Neuronal stem cell (in vitro differentiated cells): Measurements from ENCODE around the gene GABPB2.

Experiments
- DNase-seq: peaks from one replicate; pipeline ENCODE4 v3.0.0-alpha.2; 2013; ENCODE audit warnings: low spot score
- H2AFZ ChIP-seq: one replicate; pipeline ENCODE4 v1.6.1; 2013; ENCODE audit warnings: mild to moderate bottlenecking, low read length, inconsistent platforms
- H2AK5ac ChIP-seq: 2 replicates; pipeline ENCODE4 v1.6.1; 2013; ENCODE audit warnings: low read depth, mild to moderate bottlenecking, inconsistent platforms, low read length, moderate library complexity, mixed read lengths
- H2BK120ac ChIP-seq: 2 replicates; pipeline ENCODE4 v1.6.1; 2013; ENCODE audit warnings: low read depth, mild to moderate bottlenecking, inconsistent platforms, low read length, moderate library complexity, mixed read lengths
- H2BK12ac ChIP-seq: one replicate; pipeline ENCODE4 v1.6.1; 2013; ENCODE audit warnings: low read length, inconsistent platforms
- H2BK15ac ChIP-seq: 2 replicates; pipeline ENCODE4 v1.6.1; 2013; ENCODE audit warnings: mild to moderate bottlenecking, low read length, inconsistent platforms, mixed read lengths
- H2BK5ac ChIP-seq: one replicate; pipeline ENCODE4 v1.6.1; 2013; ENCODE audit warnings: inconsistent platforms, mild to moderate bottlenecking, low read length, moderate library complexity
- H3K14ac ChIP-seq: one replicate; pipeline ENCODE4 v1.6.1; 2013; ENCODE audit warnings: low read length, inconsistent platforms
- H3K18ac ChIP-seq: 2 replicates; pipeline ENCODE4 v1.6.1; 2013; ENCODE audit warnings: low read length, inconsistent platforms
- H3K23ac ChIP-seq: 2 replicates; pipeline ENCODE4 v1.6.1; 2013; ENCODE audit warnings: low read depth, mild to moderate bottlenecking, mixed read lengths, low read length, inconsistent platforms; ENCODE audit not compliant: poor library complexity
- H3K27ac ChIP-seq: replicated peaks from 3 replicates; pipeline ENCODE4 v1.5.1; 2013; ENCODE audit warnings: low read length, inconsistent platforms
- H3K27me3 ChIP-seq, 3 experiments: 2 replicates each; pipeline ENCODE4 v1.6.1; 2013; ENCODE audit warnings: low read length in 3 of 3, mild to moderate bottlenecking in 2 of 3, inconsistent platforms in 1 of 3, low read depth in 1 of 3, mixed read lengths in 1 of 3, moderate library complexity in 1 of 3; ENCODE audit not compliant: control insufficient read depth in 3 of 3, insufficient read depth in 3 of 3
- H3K36me3 ChIP-seq, 2 donors: replicated peaks in 1 of 2; 2 replicates each; pipeline ENCODE4 v1.6.1; 2013; ENCODE audit warnings: low read length in 2 of 2; ENCODE audit not compliant: control insufficient read depth in 2 of 2, insufficient read depth in 2 of 2
- H3K4ac ChIP-seq: 2 replicates; pipeline ENCODE4 v1.6.1; 2013; ENCODE audit warnings: inconsistent platforms, mild to moderate bottlenecking, low read length, moderate library complexity
- H3K4me1 ChIP-seq, 2 donors: 1 replicate in 1 of 2; 2 replicates in 1 of 2; pipeline ENCODE4 v1.6.1; 2013; ENCODE audit warnings: low read length in 2 of 2, low read depth in 1 of 2; ENCODE audit not compliant: control insufficient read depth in 2 of 2, insufficient read depth in 1 of 2
- H3K4me2 ChIP-seq: one replicate; pipeline ENCODE4 v1.6.1; 2013; ENCODE audit warnings: mild to moderate bottlenecking, low read length, inconsistent platforms; ENCODE audit not compliant: insufficient read depth, poor library complexity, severe bottlenecking
- H3K4me3 ChIP-seq, 2 donors: 2 replicates each; pipeline ENCODE4 v1.5.1; 2013; ENCODE audit warnings: low read length in 2 of 2, mild to moderate bottlenecking in 2 of 2, inconsistent platforms in 1 of 2, moderate library complexity in 1 of 2
- H3K79me1 ChIP-seq: one replicate; pipeline ENCODE4 v1.6.1; 2013; ENCODE audit warnings: low read depth, mild to moderate bottlenecking, inconsistent platforms, low read length, moderate library complexity
- H3K9ac ChIP-seq: one replicate; pipeline ENCODE4 v1.6.1; 2013; ENCODE audit warnings: mild to moderate bottlenecking, low read depth, low read length, inconsistent platforms; ENCODE audit not compliant: poor library complexity
- H3K9me3 ChIP-seq, 2 donors: replicated peaks in 1 of 2; 2 replicates each; pipeline versions ENCODE3 to v1.6.1; 2013; ENCODE audit warnings: low read length in 2 of 2, mild to moderate bottlenecking in 2 of 2, inconsistent platforms in 1 of 2, low read depth in 1 of 2, mixed read lengths in 1 of 2, moderate library complexity in 1 of 2; ENCODE audit not compliant: control insufficient read depth in 2 of 2, insufficient read depth in 1 of 2
- H4K8ac ChIP-seq: one replicate; pipeline ENCODE4 v1.6.1; 2013; ENCODE audit warnings: low read depth, mild to moderate bottlenecking, inconsistent platforms, low read length, moderate library complexity
- H4K91ac ChIP-seq: one replicate; pipeline ENCODE4 v1.6.1; 2013; ENCODE audit warnings: low read length, low read depth, mild to moderate bottlenecking, inconsistent platforms; ENCODE audit not compliant: poor library complexity
- WGBS, 2 donors: extraction: QIAGEN DNeasy Blood & Tissue Kit; methylation state at CpG; one replicate each; pipeline ENCODE4 v1.1.7; 2013; ENCODE audit warnings: missing lambda C conversion rate in 2 of 2, mixed read lengths in 1 of 2; ENCODE audit not compliant: insufficient read length in 2 of 2, insufficient replicate concordance in 1 of 2; ENCODE audit errors: extremely low coverage in 2 of 2; 5-methylcytosine and 5-hydroxymethylcytosine counted together

GABPB2 gene

DNA sequence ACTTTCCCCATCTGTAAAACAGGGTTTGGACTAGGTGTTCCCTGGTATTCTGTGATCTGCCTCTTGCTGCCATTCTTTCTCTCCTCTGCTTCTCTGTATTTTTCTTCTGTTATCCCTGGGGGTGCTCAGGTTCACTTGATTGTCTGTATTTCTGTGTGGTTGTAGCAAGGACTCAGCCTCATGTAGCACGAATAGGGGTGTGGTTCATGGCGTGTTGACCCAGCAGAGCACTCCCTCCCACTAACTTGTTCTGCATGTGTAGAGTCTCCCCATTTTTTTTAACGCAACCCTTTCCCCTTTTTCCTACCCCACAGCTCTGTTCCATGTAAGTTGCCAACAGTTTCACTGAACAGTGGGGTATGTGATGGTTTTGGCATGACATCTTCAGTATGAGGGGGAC, 35.4 kb upstream of the GABPB2 start:
- H3K14ac ChIP-seq: no peak overlapping the region
- H2AFZ ChIP-seq: no peak overlapping the region
- no peaks in the 10 kb centered on the region for H3K27me3 ChIP-seq
- DNase-seq: no peak
- H3K18ac ChIP-seq: no peak overlapping the region
- no peak overlapping the region for H4K91ac ChIP-seq
- no peak overlapping the region for H3K27ac ChIP-seq
- no peak overlapping the region for H2AK5ac ChIP-seq
- H2BK120ac ChIP-seq: no peak overlapping the region
- H3K4me1 ChIP-seq: no peaks in the 10 kb centered on the region
- no peak overlapping the region for H2BK15ac ChIP-seq
- no peak overlapping the region for H3K4me2 ChIP-seq
- H2BK5ac ChIP-seq: no peak overlapping the region
- H3K36me3 ChIP-seq: peaks cover 15 to 41% of the 10 kb centered on the region in 2 donors
- H3K79me1 ChIP-seq: no peaks in the 10 kb centered on the region
- no peak overlapping the region for H2BK12ac ChIP-seq
- no peaks in the 10 kb centered on the region for H3K9me3 ChIP-seq
- H3K4ac ChIP-seq: no peak overlapping the region
- WGBS, 2 donors: no CpG with 5 or more reads among the region's 3 CpGs
- no peak overlapping the region for H3K4me3 ChIP-seq
- no peak overlapping the region for H3K23ac ChIP-seq
- no peak overlapping the region for H4K8ac ChIP-seq
- no peak overlapping the region for H3K9ac ChIP-seq

DNA sequence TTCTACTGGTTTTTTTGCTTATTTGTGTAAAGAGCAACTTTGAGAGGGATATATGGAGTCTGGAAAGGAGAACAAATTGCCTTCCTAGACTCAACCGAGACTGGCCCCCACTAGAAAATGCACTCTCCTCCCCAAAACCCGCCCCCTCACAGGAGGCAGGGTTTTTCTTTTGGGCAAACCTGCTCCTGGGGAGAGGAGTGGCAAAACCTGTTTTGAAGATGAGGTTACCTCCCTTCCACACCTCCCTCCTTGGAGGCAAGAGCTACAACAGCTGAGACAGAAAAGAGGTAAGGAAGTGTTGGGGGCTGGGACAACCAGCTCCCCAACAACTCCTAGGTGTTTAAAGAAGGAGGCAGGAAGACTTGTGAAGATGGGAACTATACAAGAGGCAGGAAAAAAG, 34.2 kb upstream of the GABPB2 start, which contains the start of gene BNIPL:
Gene BNIPL, plus strand, starts transcription at position 231 of the 400 bp plus-strand sequence. Its CDS starts 140 bp downstream, at position 371.
- no peaks in the 10 kb centered on the region for H3K79me1 ChIP-seq
- no peak within 1 kb of the TSS for H2BK5ac ChIP-seq
- H3K36me3 ChIP-seq: peaks cover 12 to 31% of the 10 kb centered on the region in 2 donors
- no peak within 1 kb of the TSS for H3K18ac ChIP-seq
- H3K9ac ChIP-seq: no peak within 1 kb of the TSS
- H2BK12ac ChIP-seq: no peak within 1 kb of the TSS
- H3K27me3 ChIP-seq: no peaks in the 10 kb centered on the region
- H2BK15ac ChIP-seq: no peak within 1 kb of the TSS
- no peak for DNase-seq
- H3K27ac ChIP-seq: no peak within 1 kb of the TSS
- H4K8ac ChIP-seq: no peak within 1 kb of the TSS
- no peak within 1 kb of the TSS for H3K14ac ChIP-seq
- no peak within 1 kb of the TSS for H2BK120ac ChIP-seq
- no peak within 1 kb of the TSS for H3K4me3 ChIP-seq
- no peak within 1 kb of the TSS for H4K91ac ChIP-seq
- no peak within 1 kb of the TSS for H3K4ac ChIP-seq
- no peak within 1 kb of the TSS for H2AFZ ChIP-seq
- no peaks in the 10 kb centered on the region for H3K4me1 ChIP-seq
- no peak within 1 kb of the TSS for H3K23ac ChIP-seq
- no peak within 1 kb of the TSS for H3K4me2 ChIP-seq
- no peak within 1 kb of the TSS for H2AK5ac ChIP-seq
- WGBS, 2 donors: no CpG with 5 or more reads among the region's 2 CpGs
- H3K9me3 ChIP-seq: no peaks in the 10 kb centered on the region

DNA sequence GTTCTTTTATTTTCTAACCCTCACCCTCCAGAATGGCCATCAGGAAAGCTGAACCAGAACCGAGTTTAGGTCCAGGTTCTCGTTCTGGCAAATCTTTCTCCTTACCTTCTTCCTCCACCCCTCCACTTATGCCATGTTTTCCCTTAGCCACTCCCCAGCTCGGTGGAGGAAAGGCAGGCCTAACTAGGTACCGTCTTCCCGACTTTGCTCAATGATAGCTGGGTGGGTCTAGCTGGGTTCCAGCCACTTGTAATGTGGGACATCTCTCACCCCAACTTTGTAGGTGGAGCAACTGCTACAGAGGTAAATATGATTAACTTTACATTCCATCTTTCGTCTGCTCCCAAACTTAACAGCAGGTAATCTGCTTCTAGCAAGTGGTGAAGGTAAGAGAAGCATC, 33.5 kb upstream of the GABPB2 start:
- no peaks in the 10 kb centered on the region for H3K9me3 ChIP-seq
- no peak overlapping the region for H2BK5ac ChIP-seq
- no peaks in the 10 kb centered on the region for H3K4me1 ChIP-seq
- no peak overlapping the region for H3K23ac ChIP-seq
- H3K9ac ChIP-seq: no peak overlapping the region
- no peak overlapping the region for H2AK5ac ChIP-seq
- no peaks in the 10 kb centered on the region for H3K27me3 ChIP-seq
- no peak overlapping the region for H4K8ac ChIP-seq
- H3K18ac ChIP-seq: no peak overlapping the region
- H3K4ac ChIP-seq: no peak overlapping the region
- no peak for DNase-seq
- no peak overlapping the region for H2BK12ac ChIP-seq
- H3K4me2 ChIP-seq: no peak overlapping the region
- H2AFZ ChIP-seq: no peak overlapping the region
- H3K4me3 ChIP-seq: no peak overlapping the region
- H3K14ac ChIP-seq: no peak overlapping the region
- H2BK120ac ChIP-seq: no peak overlapping the region
- H4K91ac ChIP-seq: no peak overlapping the region
- H3K36me3 ChIP-seq: peaks cover 11 to 26% of the 10 kb centered on the region in 2 donors
- no CpG with 5 or more reads among the region's 6 CpGs for whole genome bisulfite sequencing, 2 donors
- no peak overlapping the region for H2BK15ac ChIP-seq
- no peak overlapping the region for H3K27ac ChIP-seq
- H3K79me1 ChIP-seq: no peaks in the 10 kb centered on the region

DNA sequence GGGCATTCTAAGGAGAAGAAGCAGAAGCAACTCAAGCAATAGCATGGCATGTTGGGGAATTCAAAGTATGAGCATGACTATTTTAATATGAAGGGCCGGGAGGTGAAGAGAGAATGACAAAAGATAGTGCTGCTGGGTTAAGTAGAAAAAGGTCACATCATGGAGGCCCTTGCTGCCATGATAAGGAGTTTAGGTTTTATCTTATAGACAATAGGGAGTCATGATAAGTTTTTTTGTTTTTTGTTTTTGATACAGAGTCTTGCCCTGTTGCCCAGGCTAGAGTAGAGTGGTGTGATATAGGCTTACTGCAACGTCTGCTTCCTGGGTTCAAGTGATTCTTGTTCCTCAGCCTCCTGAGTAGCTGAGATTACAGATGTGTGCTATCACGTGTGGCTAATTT, 31.0 kb upstream of the GABPB2 start:
- Histone ChIP-seq H2BK120ac (no peak overlapping the region), H3K36me3 (peaks cover 4 to 12% of the 10 kb centered on the region in 2 donors), H4K8ac (no peak overlapping the region), H2BK15ac (no peak overlapping the region), H3K27me3 (no peaks in the 10 kb centered on the region), H3K4ac (no peak overlapping the region), H3K4me2 (no peak overlapping the region), H2AK5ac (no peak overlapping the region), H3K9me3 (no peaks in the 10 kb centered on the region), H2BK12ac (no peak overlapping the region), H2BK5ac (no peak overlapping the region), H3K14ac (no peak overlapping the region), H3K27ac (no peak overlapping the region), H3K9ac (no peak overlapping the region), H3K23ac (no peak overlapping the region), H3K4me3 (no peak overlapping the region), H3K4me1 (no peaks in the 10 kb centered on the region), H3K18ac (no peak overlapping the region), H3K79me1 (no peaks in the 10 kb centered on the region), H4K91ac (no peak overlapping the region), H2AFZ (no peak overlapping the region)
- no peak for DNase-seq
- WGBS, 2 donors: no CpG with 5 or more reads among the region's 3 CpGs
